GM21423 (cell line): ENCODE measurements around the gene TRPV3.
"Not testable (repeated sequence)": the region's sequence is repeated elsewhere in the genome, so short reads cannot be mapped to it uniquely, and the experiment has no call there.

Experiments used
- ATAC-seq: cut with Tn5 transposase; IDR thresholded peaks from one replicate; pipeline ENCODE4 v1.9.1; 2021; ENCODE audit warnings: mild to moderate bottlenecking, moderate library complexity; ENCODE audit not compliant: unreplicated experiment

The TRPV3 gene

DNA sequence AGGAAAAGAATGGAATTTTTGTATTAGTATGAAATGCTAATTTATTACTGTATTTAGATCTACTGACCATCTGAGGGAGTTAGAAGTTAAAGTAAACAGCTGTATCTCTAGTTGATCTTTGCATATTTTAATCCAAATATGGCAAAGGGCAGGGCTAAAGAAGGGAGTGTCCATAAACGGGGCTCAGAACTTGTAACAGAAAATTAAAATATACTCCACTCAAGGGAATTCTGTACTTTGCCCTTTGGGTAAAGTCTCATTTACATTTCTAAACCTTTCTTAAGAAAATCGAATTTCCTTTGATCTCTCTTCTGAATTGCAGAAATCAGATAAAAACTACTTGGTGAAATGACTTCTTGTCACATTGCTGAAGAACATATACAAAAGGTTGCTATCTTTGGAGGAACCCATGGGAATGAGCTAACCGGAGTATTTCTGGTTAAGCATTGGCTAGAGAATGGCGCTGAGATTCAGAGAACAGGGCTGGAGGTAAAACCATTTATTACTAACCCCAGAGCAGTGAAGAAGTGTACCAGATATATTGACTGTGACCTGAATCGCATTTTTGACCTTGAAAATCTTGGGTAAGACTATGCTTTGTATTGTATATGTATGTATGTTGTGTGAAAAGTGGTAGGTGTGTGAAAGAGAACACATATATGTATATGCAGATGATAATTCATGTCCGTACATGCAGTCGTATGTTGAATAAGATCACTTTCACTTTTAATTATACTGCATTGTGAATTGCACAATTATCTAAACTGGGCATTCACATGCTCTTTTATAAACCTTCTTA lies 81.6 kb downstream of the TRPV3 start, which contains the start of gene ASPA:
ASPA (plus strand) TSS at position 186 of the 799 bp plus-strand sequence; CDS start at position 349, 163 bp downstream.
- ATAC-seq, result no peak

DNA sequence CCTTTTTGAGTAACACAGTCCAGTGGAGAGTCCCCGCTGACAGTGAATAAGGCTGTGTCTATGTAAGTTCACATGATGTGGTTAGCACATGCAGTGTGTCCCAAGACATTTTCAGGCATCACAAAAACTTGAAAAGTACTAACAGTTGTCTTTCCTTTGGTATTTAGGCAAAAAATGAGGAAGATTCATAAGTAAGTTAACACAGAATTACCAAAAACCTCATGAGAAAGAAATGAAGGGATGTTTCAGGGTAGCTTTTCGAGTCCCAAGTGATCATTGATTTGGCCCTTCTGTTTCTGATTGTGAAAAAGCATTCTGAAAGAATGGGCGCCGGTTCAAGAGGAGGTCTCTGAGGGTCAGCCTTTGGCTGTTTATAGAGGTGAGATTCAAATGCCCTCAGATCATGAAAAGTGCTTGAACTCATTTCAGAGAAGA lies 82.3 kb downstream of the TRPV3 start:
- no peak for ATAC-seq

DNA sequence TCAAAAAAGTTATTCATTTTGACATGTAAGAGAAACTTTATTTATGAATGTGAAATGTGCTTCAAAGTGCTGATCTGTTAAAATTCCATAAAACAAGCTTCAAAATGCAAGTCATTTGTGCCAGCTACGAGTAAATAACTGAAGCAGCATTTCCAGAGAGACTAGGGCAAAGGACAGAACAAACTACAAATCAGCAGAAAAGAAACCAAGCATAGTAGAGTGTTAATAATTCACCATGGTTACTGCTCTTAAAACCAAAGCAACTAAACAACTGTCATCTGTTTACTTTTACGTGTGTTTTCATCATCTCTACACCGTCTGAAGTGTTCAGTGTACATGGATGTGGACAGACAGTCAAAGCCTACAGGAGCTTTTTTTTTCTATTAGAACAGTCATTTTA lies 83.4 kb downstream of the TRPV3 start:
- ATAC-seq, result no peak

DNA sequence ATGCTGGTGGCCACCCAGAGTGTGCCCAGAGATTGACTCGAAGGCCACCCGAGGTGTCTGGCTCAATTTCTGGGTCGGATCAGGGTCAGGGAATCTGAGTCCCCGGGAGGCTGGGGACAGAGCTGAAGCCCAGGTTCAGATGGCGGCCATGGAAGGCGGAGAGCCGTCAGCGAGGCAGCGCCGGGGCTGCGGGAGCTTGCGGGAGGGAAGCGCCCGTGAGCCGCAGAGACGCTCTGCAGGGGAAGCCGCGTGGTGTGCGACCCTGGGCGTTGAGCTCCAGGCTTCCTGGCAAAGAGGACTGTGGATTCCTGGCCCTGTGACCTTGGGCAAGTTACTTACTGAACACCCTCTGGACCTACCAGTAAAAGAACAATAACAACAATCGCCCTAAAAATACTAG lies 85.5 kb downstream of the TRPV3 start:
- no peak for ATAC-seq

DNA sequence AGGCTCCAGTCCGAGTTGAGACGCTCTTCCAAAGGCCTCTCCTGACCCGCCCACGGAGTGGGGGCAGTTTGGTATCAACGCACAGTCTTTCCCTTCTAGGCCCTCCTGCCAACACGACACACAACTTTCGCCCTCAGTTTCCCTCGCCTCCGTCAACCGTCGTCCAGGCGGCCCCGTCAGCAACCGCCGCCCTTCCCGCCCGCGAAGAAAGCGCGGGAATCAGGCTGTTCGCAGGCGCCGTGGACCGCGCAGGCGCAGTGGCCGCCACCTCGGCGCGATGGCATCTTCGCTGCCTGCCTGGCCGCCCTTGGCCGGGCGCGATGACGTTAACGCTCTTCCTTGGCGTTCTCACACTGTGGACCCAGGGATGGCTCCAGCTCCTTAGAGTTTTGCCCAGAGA lies 86.0 kb downstream of the TRPV3 start, which contains the start of gene SPATA22:
SPATA22 (minus strand) TSS at position 221 of the 400 bp plus-strand sequence. CDS start 2,494 bp downstream, outside the sequence.
- ATAC-seq, result no peak

DNA sequence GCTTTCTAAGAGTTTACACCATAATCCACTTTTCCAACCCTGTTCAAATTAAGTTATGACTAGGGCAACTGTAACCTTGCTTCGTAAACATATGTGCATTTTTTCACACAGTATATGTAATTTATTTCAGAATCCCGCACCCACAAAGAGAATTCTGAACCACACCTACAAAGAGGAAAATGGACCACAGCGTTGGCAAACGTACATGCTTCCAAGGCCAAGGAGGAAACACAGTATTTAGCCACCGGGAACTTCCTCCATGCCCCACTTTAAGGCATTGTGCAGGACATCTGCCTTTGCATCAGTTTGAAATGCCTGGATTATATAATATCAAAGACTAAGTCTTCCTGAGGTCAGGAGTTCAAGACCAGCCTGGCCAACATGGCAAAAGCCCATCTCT lies 88.1 kb downstream of the TRPV3 start:
- ATAC-seq, result no peak

DNA sequence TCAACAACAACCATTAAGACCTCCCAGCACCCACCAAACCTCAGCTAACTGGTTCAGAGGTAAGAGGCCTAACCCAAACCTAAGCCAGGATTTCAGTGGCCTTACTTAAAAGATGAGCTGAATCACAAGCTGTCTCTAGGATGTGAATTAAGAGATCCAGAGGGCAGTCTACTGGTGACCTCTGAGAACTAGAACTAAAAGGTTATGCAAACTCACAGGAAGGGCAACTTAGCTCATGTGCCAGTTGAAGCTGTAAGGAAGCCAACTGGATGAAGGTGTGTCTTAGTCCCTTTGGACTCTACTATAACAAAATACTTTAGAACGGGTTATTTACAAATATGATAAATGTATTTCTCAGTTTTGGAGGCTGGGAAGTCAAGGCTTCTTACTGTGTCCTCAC lies 91.3 kb downstream of the TRPV3 start:
- ATAC-seq, result not testable (repeated sequence)
